ENCODE measurements around the gene CUL2.
"Not testable (repeated sequence)": the region's sequence is repeated elsewhere in the genome, so short reads cannot be mapped to it uniquely, and the experiment has no call there.

DNA sequence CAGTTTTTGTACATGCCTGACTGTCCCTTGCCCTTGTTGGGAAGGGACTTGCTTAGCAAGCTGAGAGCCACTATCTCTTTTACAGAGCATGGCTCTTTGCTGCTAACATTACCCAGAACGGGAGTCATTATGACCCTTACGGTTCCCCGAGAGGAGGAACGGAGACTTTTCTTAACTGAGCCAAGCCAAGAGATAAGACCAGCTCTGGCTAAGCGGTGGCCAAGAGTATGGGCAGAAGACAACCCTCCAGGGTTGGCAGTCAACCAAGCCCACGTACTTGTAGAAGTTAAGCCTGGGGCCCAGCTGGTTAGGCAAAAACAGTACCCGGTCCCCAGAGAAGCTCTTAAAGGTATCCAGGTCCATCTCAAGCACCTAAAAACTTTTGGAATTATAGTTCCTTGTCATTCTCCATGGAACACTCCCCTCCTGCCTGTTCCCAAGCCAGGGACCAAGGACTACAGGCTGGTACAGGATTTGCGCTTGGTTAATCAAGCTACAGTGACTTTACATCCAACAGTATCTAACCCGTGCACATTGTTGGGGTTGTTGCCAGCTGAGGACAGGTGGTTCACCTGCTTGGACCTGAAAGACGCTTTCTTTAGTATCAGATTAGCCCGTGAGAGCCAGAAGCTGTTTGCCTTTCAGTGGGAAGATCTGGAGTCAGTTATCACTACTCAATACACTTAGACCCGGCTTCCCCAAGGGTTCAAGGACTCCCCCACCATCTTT, 118.4 kb downstream of the CUL2 start:
- TF ChIP-seq, protein P1, sequence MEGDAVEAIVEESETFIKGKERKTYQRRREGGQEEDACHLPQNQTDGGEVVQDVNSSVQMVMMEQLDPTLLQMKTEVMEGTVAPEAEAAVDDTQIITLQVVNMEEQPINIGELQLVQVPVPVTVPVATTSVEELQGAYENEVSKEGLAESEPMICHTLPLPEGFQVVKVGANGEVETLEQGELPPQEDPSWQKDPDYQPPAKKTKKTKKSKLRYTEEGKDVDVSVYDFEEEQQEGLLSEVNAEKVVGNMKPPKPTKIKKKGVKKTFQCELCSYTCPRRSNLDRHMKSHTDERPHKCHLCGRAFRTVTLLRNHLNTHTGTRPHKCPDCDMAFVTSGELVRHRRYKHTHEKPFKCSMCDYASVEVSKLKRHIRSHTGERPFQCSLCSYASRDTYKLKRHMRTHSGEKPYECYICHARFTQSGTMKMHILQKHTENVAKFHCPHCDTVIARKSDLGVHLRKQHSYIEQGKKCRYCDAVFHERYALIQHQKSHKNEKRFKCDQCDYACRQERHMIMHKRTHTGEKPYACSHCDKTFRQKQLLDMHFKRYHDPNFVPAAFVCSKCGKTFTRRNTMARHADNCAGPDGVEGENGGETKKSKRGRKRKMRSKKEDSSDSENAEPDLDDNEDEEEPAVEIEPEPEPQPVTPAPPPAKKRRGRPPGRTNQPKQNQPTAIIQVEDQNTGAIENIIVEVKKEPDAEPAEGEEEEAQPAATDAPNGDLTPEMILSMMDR (IDR thresholded peaks at IDR 0.05; ENCODE audit: borderline replicate concordance, extremely low read depth, low read length, poor library complexity, severe bottlenecking): not testable (repeated sequence)
- TF ChIP-seq EZH2 (IDR thresholded peaks at IDR 0.05; ENCODE audit: borderline replicate concordance, low read depth, low read length, severe bottlenecking): not testable (repeated sequence)
